GM08714 (cell line): ENCODE data around the gene TUBG1.

ENCODE experiments used
- H3K4me3 ChIP-seq: fragments of 200-500 bp; sonication (Bioruptor generic); 2 replicates; pipeline ENCODE4 v1.5.1; 2014; ENCODE audit warnings: mild to moderate bottlenecking, low read length, inconsistent platforms
- ZNF274 ChIP-seq: IDR thresholded peaks from 2 replicates; pipeline ENCODE4 v1.6.1; 2012; ENCODE audit warnings: mild to moderate bottlenecking, low read depth, low read length

Gene TUBG1

DNA sequence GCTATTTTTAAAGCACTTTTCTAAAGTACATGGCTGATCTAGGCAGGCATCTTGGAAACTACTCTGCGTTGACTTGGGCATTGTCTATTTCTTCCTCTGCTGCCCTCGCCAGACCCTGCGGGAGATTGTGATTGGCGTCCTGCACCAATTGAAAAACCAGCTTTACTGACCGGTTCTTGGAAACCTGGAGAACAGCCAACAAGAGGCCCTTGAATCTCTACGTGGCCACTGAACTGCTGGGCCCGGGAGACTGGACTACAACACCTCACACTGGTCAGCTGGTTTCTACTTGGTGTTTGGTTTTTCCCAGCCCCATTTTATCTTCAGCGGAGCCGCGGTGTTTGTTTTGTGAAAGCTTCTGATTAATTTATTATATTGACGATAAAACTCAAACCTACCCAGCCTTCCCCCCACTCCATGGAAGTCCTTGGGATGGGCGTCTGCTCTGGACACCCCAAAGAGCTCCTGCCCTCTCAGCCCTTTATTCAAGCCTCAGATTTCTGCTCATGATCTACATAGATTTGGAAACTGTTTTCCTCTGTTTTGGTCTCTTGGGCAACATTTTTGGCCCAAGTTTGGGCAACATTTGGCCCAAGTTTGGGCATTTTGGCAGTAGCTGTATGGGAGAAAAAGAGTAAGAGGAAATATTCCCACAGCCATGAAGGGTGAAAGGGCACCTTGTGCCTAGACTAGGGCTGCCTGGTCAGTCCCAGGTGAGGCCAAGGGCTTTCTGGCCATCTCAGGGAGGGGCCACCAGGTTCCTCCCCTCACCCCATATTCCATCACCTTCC, 37.9 kb upstream of the TUBG1 start:
- H3K4me3 ChIP-seq = no peak overlapping the region
- TF ChIP-seq ZNF274 = no peak

DNA sequence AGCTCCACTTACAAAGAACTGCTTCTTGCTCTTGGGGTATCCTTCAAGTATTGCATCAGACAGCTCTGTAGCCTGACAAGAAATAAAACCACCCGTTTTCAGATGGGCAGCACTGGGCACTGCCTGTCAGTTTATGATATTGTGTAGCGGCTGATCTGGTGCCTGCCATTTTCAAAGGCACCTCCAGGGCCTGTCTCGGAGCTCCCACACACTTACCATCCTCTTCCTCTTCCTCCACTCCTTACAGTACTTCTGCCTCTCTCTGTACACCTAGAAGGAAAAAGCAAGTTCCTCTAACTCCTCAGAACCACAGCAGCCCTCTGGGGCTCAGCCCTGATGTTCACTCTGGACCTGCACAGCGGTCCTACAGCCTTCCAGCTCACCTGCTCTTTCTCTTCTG, 36.4 kb upstream of the TUBG1 start:
- TF ChIP-seq ZNF274 = no peak
- H3K4me3 ChIP-seq = no peak overlapping the region

DNA sequence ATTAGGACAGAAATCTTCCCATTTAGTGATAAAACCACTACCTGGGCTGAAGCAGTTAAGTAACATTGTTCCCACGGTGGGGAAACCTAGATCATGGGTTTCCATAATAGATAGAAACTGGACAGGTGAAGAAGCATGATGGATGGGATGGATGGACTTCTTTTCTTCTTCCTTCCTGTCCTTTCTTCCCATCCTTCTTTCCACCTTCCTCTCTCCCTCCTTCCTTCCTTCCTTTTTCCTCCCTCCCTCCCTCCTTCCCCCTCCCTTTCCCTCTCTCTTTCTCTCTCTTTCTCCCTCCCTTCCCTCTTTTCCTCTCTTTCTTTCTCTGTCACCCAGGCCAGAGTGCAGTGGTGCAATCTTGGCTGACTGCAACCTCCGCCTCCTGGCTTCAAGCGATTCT, 35.0 kb upstream of the TUBG1 start:
- no peak for TF ChIP-seq ZNF274
- H3K4me3 ChIP-seq = no peak overlapping the region

DNA sequence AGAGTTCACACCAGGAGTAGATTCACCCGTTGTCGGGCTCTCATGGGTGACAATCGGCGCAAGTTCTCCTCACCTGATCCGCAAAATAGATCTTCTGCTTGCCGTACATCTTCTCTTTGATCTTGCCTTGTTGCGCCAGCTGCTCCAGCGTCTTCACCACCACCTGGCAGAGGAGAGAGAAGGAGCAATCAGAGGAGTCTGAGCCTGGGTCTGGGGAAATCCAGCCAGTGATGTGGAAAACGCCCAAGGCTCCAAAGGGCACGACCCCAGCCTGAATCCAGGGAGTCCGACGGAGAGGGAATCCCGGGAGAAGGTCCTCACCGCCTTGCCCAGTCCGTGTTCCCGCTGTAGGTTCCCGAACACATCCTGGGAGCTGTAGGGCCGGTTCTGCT, 32.3 kb upstream of the TUBG1 start:
- TF ChIP-seq ZNF274 = no peak
- H3K4me3 ChIP-seq = peak overlapping the region; percentile 66

DNA sequence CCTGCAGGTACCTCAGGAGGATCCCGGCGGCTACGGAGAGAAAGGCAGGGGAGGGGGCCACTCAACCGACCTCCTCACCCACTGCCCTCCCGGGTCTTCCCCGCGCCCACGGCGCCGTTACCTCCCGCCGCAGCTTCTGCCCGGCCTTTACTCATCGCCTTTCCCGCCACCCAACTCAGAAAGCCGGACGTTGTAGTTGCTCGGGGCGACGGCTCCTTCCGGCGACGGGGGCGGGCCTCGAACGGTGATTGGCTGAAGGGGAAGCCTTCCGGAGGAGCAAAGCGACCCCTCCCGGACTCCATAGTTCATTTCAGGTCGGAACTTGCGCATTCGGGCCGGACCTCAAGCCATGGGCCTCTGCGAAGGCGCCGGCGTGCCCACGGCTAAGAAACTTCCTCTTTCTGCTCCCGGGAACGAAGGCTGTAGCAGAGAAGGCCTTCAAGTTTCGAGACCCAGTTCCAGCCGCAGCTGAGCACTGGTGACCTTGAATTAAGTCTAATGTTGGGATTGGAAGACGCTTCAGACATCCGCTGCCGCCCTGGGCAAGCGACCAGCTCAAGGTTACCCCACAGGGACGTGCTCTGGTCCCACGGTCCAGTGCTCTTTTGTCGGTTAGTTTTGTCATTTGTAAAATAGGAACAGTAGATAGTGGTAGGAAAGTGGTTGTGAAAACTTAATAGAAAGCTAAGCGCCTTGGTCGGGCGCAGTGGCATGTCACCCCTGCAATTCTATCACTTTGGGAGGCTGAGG, 31.8 kb upstream of the TUBG1 start, which contains the start of gene PSMC3IP:
Gene PSMC3IP (minus strand): TSS at position 198 of the 750 bp plus-strand sequence. CDS start 43 bp downstream, at position 155.
- H3K4me3 ChIP-seq = peak within 1 kb of the TSS; percentile 66
- TF ChIP-seq ZNF274 = no peak

DNA sequence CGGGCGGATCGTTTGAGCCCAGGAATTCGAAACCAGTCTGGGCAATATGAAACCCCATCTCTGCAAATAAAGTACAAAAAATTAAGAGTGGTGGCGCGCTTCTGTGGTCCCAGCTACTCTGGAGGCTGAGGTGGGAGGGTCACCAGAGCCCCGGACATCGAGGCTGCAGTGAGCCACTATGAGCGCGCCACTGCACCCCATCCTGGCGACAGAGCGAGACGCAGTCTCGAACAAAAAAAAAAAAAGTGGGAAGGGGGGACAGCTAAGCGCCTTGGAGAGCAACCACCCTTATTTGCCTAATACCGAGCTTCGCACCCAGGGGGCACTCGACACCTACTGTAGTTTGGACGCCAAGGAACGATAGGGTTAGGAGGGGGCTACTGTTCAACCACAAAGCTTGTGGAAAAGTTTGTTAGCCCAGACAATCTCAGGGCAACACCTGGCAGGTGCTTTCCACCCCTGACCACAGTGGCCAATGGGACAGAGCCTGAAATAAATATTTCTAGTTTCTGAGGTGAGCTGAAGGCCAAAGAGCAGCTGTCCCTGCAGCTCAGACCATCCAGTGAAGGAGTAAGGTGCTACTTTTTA, 31.1 kb upstream of the TUBG1 start:
- TF ChIP-seq ZNF274 = no peak
- H3K4me3 ChIP-seq = peak overlapping the region; percentile 66

DNA sequence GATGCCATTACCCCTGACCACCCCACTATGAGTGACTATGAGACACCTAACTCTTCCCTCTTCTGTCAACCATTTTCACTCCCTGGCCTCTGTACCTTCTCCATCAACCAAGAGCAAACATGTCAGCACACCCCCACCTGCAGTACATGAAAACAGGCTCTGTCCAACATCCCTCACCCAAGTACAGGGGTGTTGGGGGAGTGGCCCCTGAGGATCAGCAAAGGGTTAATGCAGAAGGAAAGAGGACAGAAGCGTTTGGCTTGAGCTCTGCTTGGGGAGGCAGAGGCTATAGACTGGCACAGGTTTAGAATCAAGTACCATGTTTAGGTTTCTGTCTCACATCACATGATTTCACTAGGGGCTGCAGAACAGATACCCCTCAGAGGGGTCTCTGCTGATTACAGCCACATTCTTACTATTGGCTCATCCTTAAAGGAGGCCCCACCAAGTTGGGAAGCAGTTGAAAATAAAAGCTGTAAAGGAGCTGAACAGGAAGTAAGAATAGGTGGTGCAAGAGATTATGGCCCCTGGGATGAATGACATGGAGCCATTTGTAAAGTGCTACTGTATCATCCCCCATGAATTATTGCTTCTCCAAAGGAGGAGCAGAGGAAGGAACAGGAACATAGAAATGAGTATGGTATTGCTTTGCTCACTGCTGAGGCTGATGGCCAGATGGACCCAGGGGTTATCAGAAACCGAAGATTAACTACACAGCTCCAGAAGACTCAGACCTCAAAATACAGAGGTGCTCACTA, 29.5 kb upstream of the TUBG1 start:
- TF ChIP-seq ZNF274 = no peak
- no peak overlapping the region for H3K4me3 ChIP-seq

DNA sequence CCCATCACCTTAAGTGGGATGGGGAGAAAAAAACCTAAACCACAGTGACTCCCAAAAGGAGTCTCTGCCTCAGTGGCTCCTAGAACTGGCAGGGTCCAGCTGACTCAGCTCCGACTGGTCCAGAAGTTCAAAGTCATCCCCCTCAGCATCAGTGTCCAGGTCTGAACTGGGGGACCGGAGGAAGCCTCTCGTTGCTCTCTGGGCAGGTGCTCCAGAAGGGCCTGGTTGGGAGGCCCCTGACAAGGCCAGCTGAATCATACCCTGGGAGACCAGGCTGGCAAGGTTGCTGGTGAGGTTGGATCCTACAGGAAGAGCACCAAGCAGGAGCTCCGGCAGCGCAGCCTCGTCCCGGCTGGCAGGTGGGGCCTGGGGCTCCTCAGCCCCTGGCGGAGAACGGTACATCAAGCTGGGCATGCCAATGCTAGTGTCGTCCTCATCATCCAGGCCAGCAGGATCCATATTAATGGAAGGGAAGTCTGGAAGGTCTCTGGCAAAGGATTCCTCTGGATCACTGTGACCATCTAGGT, 27.7 kb upstream of the TUBG1 start:
- H3K4me3 ChIP-seq = no peak overlapping the region
- TF ChIP-seq ZNF274 = no peak

DNA sequence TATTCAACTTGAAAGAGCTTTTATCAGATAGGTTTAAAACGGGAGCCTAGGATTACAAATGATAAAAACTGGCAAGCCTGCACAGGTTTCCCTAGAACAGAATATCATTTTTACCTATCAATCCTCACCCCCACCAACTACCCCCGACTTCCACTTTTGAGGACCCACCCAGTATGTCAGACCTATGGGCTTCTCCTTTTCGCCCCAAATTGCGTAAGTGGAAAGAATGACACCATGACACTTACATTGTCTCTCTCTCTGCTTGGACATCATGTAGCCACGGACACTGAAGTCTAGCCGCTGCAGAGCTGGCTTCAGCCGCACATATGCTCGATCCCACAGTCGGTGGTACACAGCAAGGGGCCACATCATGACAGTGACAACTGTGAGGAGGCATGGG, 24.6 kb upstream of the TUBG1 start:
- H3K4me3 ChIP-seq = no peak overlapping the region
- no peak for TF ChIP-seq ZNF274

DNA sequence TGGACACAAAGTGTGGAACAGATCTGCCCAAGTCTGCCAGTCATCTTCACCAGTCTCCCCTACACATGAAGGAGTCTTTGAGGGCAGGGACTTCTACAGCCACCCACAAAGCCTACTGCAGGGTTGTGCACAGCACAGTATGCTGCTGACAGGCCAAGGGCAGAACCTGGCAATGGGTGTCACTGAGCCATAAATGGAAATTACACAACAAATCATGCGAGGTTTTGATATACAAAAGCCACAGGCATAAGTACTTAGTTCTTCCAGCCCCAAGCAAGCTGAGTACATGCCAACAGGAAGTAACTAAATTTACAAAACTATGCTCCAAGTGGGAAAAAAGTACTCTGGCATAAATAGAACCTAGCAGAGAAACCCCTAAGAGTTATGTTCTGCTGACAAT, 24.1 kb upstream of the TUBG1 start:
- H3K4me3 ChIP-seq = no peak overlapping the region
- TF ChIP-seq ZNF274 = no peak

DNA sequence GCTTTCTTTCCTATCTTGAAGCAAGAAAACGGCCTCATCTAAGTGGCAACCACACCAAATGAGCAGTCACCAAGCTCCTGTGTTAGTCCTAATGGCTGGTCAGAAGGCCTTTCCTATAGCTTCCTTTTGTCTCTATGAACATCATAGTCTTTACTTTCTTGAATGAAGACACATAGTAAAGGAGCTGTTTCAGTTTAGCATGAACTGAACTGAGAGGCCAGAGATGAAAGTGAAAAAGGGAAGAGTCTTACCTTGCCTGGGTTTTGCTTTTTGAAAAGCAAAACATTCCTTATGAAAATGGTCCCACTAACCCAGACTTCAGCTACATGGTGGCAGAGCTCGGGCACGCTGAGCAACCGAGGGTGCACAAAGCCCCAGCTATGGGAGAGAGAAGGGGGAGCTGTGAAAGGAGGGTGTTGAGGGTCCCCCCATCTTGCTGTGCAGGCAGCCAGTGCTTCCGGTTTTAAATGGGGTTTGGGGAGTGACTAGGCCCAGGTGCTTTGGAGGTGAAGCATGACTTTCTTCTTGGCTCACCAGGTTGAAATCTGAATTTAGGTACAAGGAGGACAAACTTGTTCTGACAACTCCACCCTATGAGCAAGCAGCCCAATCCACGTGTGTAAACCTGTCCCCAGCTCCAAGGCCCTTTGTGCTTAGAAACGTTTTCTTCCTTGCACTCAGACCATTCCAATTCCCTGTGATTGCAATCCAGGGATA, 22.8 kb upstream of the TUBG1 start:
- TF ChIP-seq ZNF274 = no peak
- H3K4me3 ChIP-seq = no peak overlapping the region

DNA sequence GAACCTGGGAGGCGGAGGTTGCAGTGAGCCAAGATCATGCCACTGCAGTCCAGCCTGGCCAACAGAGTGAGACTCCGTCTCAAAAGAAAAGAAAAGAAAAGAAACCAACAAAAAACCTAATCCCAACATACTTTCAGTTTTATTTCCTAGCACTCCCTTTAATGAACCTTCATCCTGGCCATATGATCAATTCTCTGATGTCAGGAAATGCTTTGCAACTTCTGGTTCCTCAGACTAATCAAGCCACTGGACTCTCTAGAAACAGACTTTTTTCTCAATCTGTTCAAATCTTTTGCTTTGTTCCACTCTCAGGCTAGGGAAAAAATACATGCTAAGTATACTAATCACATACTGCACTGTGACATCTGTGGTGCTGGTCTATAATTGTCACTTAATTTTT, 18.6 kb upstream of the TUBG1 start:
- H3K4me3 ChIP-seq = no peak overlapping the region
- no peak for TF ChIP-seq ZNF274

DNA sequence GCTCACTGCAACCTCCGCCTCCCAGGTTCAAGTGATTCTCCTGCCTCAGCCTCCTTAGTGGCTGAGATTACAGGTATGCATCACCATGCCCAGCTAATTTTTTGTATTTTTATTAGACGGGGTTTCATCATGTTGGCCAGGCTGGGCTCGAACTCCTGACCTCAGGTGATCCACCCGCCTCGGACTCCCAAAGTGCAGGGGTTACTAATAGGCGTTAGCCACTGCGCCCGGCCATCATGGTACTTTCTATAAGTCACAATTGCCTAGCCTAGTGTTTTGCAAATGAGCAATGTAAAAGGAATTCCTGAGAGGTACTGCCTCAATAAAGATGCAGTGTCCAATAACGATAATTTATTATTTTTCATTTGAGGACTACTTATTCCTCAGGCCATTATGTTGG, 18.1 kb upstream of the TUBG1 start:
- no peak overlapping the region for H3K4me3 ChIP-seq
- TF ChIP-seq ZNF274 = no peak
